ENCODE results near the gene C21orf58.
A peak's percentile ranks its signal among the peaks of the same experiment; 100 is the strongest.

C21orf58 gene

GRCh38 chr21:46327711-46328110 is 4.0 kb upstream of the C21orf58 start:
- TF ChIP-seq CTCF (IDR thresholded peaks at IDR 0.05): no peak

- TF ChIP-seq CTCF (IDR thresholded peaks at IDR 0.05): peak; percentile 45; the same call in 1 of the 2 replicates
These were observed 2.5 kb upstream of the C21orf58 start for GRCh38 chr21:46326110-46326703.

GRCh38 chr21:46325073-46325912 is 1.6 kb upstream of the C21orf58 start:
- no peak for TF ChIP-seq CTCF (IDR thresholded peaks at IDR 0.05)

GRCh38 chr21:46324390-46325072 is 861 bp upstream of the C21orf58 start:
- TF ChIP-seq CTCF (IDR thresholded peaks at IDR 0.05): no peak

GRCh38 chr21:46323227-46323709 is 402 bp downstream of the C21orf58 start:
- TF ChIP-seq CTCF (IDR thresholded peaks at IDR 0.05): no peak

GRCh38 chr21:46322351-46323226 is 1.1 kb downstream of the C21orf58 start:
- no peak for TF ChIP-seq CTCF (IDR thresholded peaks at IDR 0.05)

- TF ChIP-seq CTCF (IDR thresholded peaks at IDR 0.05): no peak
These were observed 3.3 kb downstream of the C21orf58 start for GRCh38 chr21:46320331-46320801.

Data from LNCAP (cell line).